Measurements from ENCODE around the gene ENTPD7.
"Not testable (repeated sequence)": the region's sequence is repeated elsewhere in the genome, so short reads cannot be mapped to it uniquely, and the experiment has no call there.

The ENTPD7 gene

DNA sequence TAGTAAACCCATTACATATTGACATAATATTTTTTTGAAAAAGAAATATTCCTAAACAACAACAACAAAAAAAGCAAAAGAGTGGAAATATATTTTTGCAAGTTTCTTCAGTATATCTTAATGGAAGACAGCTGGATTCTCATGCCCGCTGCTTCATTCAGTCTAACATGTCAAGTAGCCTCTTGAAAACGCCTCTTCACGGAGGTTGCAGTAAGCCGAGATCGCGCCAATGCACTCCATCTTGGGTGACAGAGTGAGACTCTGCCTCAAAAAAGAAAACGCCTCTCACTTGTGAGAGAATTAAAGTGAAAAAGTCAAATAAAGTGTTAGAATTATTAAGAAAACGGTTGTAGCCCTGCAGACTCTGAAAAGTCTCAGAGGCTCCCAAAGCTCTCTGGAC lies 74.1 kb downstream of the ENTPD7 start:
- TF ChIP-seq, protein P1, sequence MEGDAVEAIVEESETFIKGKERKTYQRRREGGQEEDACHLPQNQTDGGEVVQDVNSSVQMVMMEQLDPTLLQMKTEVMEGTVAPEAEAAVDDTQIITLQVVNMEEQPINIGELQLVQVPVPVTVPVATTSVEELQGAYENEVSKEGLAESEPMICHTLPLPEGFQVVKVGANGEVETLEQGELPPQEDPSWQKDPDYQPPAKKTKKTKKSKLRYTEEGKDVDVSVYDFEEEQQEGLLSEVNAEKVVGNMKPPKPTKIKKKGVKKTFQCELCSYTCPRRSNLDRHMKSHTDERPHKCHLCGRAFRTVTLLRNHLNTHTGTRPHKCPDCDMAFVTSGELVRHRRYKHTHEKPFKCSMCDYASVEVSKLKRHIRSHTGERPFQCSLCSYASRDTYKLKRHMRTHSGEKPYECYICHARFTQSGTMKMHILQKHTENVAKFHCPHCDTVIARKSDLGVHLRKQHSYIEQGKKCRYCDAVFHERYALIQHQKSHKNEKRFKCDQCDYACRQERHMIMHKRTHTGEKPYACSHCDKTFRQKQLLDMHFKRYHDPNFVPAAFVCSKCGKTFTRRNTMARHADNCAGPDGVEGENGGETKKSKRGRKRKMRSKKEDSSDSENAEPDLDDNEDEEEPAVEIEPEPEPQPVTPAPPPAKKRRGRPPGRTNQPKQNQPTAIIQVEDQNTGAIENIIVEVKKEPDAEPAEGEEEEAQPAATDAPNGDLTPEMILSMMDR (IDR thresholded peaks at IDR 0.05; ENCODE audit: borderline replicate concordance, extremely low read depth, low read length, poor library complexity, severe bottlenecking) = no peak
- TF ChIP-seq EZH2 (IDR thresholded peaks at IDR 0.05; ENCODE audit: borderline replicate concordance, low read depth, low read length, severe bottlenecking) = no peak
- Histone ChIP-seq H3K4me1 (ENCODE audit: insufficient read depth, low read length) (peaks cover 32% of the 10 kb centered on the region), H3K27me3 (ENCODE audit: insufficient read depth, low read length, poor library complexity) (no peaks in the 10 kb centered on the region), H4K20me1 (ENCODE audit: insufficient read depth, low read length) (no peaks in the 10 kb centered on the region), H3K4me2 (ENCODE audit: insufficient read depth, low read length) (peak overlapping the region; percentile 71), H3K9ac (ENCODE audit: low read depth, low read length) (peak overlapping the region; percentile 22; the same call in 1 of the 2 replicates), H3K79me2 (ENCODE audit: insufficient read depth, low read length) (peaks cover 44% of the 10 kb centered on the region), H3K36me3 (ENCODE audit: insufficient read depth, low read length) (peaks cover 25% of the 10 kb centered on the region), H3K27ac (ENCODE audit: low read length) (no peak overlapping the region), H2AFZ (ENCODE audit: low read depth, low read length) (no peak overlapping the region), H3K4me3 (ENCODE audit: low read depth in 1 of 2, low read length in 2 of 2) (peak overlapping the region in 1 of 2 experiments; percentile 80; a peak in 2 of 4 replicates), H3K9me3 (ENCODE audit: insufficient read depth, low read length, severe bottlenecking) (peaks cover under 1% of the 10 kb centered on the region)
- ATAC-seq (ENCODE audit: insufficient read depth, low read depth) (no peak), DNase-seq (no peak)

DNA sequence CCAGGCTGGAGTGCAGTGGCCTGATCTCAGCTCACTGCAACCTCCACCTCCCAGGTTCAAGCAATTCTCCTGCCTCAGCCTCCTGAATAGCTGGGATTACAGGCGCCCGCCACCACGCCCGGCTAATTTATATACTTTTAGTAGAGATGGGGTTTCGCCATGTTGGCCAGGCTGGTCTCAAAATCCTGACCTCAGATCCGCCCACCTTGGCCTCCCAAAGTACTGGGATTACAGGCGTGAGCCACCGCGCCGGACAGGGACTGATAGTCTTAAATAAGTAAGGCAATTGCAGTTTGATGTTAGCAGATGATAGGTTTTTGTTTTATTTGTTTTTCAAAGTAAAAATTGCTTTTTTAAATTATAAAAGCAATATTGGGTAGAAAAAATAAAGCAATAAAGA lies 74.8 kb downstream of the ENTPD7 start:
- H4K20me1 ChIP-seq (ENCODE audit: insufficient read depth, low read length); H2AFZ ChIP-seq (ENCODE audit: low read depth, low read length); H3K4me3 ChIP-seq (ENCODE audit: low read depth in 1 of 2, low read length in 2 of 2); ATAC-seq (ENCODE audit: insufficient read depth, low read depth); H3K27ac ChIP-seq (ENCODE audit: low read length); H3K9me3 ChIP-seq (ENCODE audit: insufficient read depth, low read length, severe bottlenecking); H3K27me3 ChIP-seq (ENCODE audit: insufficient read depth, low read length, poor library complexity); H3K9ac ChIP-seq (ENCODE audit: low read depth, low read length); DNase-seq: not testable (repeated sequence)
- H3K4me2 ChIP-seq (ENCODE audit: insufficient read depth, low read length) = peak overlapping the region; percentile 71; the same call in 1 of the 2 replicates
- peaks cover 33% of the 10 kb centered on the region for H3K36me3 ChIP-seq (ENCODE audit: insufficient read depth, low read length)
- H3K79me2 ChIP-seq (ENCODE audit: insufficient read depth, low read length) = peaks cover 44% of the 10 kb centered on the region
- peaks cover 32% of the 10 kb centered on the region for H3K4me1 ChIP-seq (ENCODE audit: insufficient read depth, low read length)

DNA sequence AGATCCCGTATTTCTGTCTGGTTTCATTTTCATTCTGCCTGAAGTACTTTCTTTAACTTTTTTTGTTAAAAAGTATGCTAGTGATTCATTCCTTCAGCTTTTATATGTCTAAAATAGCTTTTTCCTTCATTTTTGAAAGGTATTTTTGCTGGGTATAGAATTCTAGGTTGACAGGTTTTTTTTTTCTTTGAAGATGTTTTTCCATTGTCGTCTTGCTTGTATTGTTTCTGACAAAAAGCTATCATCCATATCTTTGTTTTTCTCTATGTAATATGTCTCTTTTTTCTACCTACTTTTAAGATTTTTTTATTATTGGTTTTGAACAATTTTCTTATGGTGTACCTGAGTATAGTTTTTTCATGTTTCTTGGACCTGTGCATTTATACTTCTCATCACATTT lies 81.0 kb downstream of the ENTPD7 start:
- Histone ChIP-seq H3K4me1 (ENCODE audit: insufficient read depth, low read length) (0 out of 2 replicates have a peak, but pooled peaks cover under 1% of the 10 kb centered on the region), H3K4me2 (ENCODE audit: insufficient read depth, low read length) (no peak overlapping the region), H3K36me3 (ENCODE audit: insufficient read depth, low read length) (peaks cover 88% of the 10 kb centered on the region), H2AFZ (ENCODE audit: low read depth, low read length) (no peak overlapping the region), H3K27me3 (ENCODE audit: insufficient read depth, low read length, poor library complexity) (no peaks in the 10 kb centered on the region), H3K79me2 (ENCODE audit: insufficient read depth, low read length) (peaks cover 14% of the 10 kb centered on the region; the same call in 1 of the 2 replicates), H3K4me3 (ENCODE audit: low read depth in 1 of 2, low read length in 2 of 2) (no peak overlapping the region), H3K9ac (ENCODE audit: low read depth, low read length) (no peak overlapping the region), H4K20me1 (ENCODE audit: insufficient read depth, low read length) (no peaks in the 10 kb centered on the region), H3K27ac (ENCODE audit: low read length) (no peak overlapping the region), H3K9me3 (ENCODE audit: insufficient read depth, low read length, severe bottlenecking) (peaks cover 23% of the 10 kb centered on the region)
- ATAC-seq (ENCODE audit: insufficient read depth, low read depth) = no peak
- no peak for DNase-seq
- no peak for TF ChIP-seq EZH2 (IDR thresholded peaks at IDR 0.05; ENCODE audit: borderline replicate concordance, low read depth, low read length, severe bottlenecking)
- TF ChIP-seq, protein P1 (IDR thresholded peaks at IDR 0.05; ENCODE audit: borderline replicate concordance, extremely low read depth, low read length, poor library complexity, severe bottlenecking) = no peak

DNA sequence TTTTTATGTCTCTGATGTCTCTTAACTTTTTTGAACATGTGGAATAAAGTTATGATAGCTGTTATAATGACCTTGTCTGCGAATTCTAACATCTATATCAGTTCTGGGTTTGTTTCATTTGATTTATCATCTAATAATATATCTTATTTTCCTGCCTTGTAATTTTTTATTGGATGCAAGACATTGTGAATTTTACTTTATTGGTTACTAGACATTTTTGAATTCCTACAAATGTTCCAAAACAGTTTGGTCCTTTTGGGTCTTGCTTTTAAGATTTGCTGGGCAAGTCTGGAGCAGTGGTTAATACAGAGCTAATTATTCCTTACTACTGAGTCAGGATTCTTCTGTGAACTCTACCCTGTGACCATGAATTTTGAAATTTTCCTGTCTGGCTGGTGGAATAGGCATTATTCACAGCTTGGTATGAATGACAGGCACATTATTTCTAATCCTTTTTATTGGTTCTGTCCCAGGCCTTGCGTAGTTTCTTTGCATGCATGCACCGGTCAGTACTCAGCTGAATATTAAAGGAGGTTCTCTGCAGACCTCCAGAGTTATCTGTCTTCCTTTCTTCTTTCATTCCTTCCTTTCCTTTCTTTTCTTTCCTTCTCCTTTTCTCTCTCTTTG lies 81.7 kb downstream of the ENTPD7 start:
- H3K79me2 ChIP-seq (ENCODE audit: insufficient read depth, low read length) = peaks cover 11% of the 10 kb centered on the region; the same call in 1 of the 2 replicates
- no peaks in the 10 kb centered on the region for H3K4me1 ChIP-seq (ENCODE audit: insufficient read depth, low read length)
- no peak overlapping the region for H2AFZ ChIP-seq (ENCODE audit: low read depth, low read length)
- peaks cover 23% of the 10 kb centered on the region for H3K9me3 ChIP-seq (ENCODE audit: insufficient read depth, low read length, severe bottlenecking)
- peaks cover 92% of the 10 kb centered on the region for H3K36me3 ChIP-seq (ENCODE audit: insufficient read depth, low read length)
- H3K27ac ChIP-seq (ENCODE audit: low read length) = no peak overlapping the region
- DNase-seq (no peak), ATAC-seq (ENCODE audit: insufficient read depth, low read depth) (no peak)
- H3K27me3 ChIP-seq (ENCODE audit: insufficient read depth, low read length, poor library complexity) = no peaks in the 10 kb centered on the region
- H4K20me1 ChIP-seq (ENCODE audit: insufficient read depth, low read length) = no peaks in the 10 kb centered on the region
- H3K4me3 ChIP-seq (ENCODE audit: low read depth in 1 of 2, low read length in 2 of 2) = no peak overlapping the region
- no peak overlapping the region for H3K9ac ChIP-seq (ENCODE audit: low read depth, low read length)
- TF ChIP-seq, protein P1 (IDR thresholded peaks at IDR 0.05; ENCODE audit: borderline replicate concordance, extremely low read depth, low read length, poor library complexity, severe bottlenecking) = no peak
- no peak for TF ChIP-seq EZH2 (IDR thresholded peaks at IDR 0.05; ENCODE audit: borderline replicate concordance, low read depth, low read length, severe bottlenecking)
- no peak overlapping the region for H3K4me2 ChIP-seq (ENCODE audit: insufficient read depth, low read length)
